H9 (cell line): Measurements from ENCODE around the gene RORB. TPM values are rescaled to one million over a fixed set of nuclear protein-coding genes. Genes with fewer than 3 reads are reported as not detected.

ENCODE experiments used
- DNase-seq: peaks from one replicate; pipeline ENCODE4 v3.0.0-alpha.2; 2017
- H2AFZ ChIP-seq: one replicate; pipeline ENCODE4 v1.6.1; 2013; ENCODE audit warnings: mild to moderate bottlenecking, low read length, control low read depth, moderate library complexity
- H2AK5ac ChIP-seq: 2 replicates; pipeline ENCODE4 v1.6.1; 2013; ENCODE audit warnings: low read length, control low read depth, mixed read lengths; ENCODE audit not compliant: insufficient read length
- H2BK120ac ChIP-seq: one replicate; pipeline ENCODE4 v1.6.1; 2013; ENCODE audit warnings: low read depth, mild to moderate bottlenecking, low read length, control low read depth, inconsistent platforms; ENCODE audit not compliant: poor library complexity, severe bottlenecking
- H2BK12ac ChIP-seq: 2 replicates; pipeline ENCODE4 v1.6.1; 2013; ENCODE audit warnings: low read length, control low read depth, mixed read lengths, low read depth; ENCODE audit not compliant: insufficient read length
- H2BK15ac ChIP-seq: 2 replicates; pipeline ENCODE4 v1.6.1; 2013; ENCODE audit warnings: low read depth, low read length, control low read depth
- H2BK20ac ChIP-seq: one replicate; pipeline ENCODE4 v1.6.1; 2013; ENCODE audit warnings: low read depth, mild to moderate bottlenecking, low read length, control low read depth, inconsistent platforms; ENCODE audit not compliant: poor library complexity, severe bottlenecking
- H2BK5ac ChIP-seq: 2 replicates; pipeline ENCODE4 v1.6.1; 2013; ENCODE audit warnings: low read length, control low read depth, mixed read lengths; ENCODE audit not compliant: insufficient read length
- H3K14ac ChIP-seq: 2 replicates; pipeline ENCODE4 v1.6.1; 2013; ENCODE audit warnings: low read length, control low read depth; ENCODE audit not compliant: insufficient read depth
- H3K18ac ChIP-seq: 2 replicates; pipeline ENCODE4 v1.6.1; 2013; ENCODE audit warnings: low read depth, mild to moderate bottlenecking, mixed read lengths, low read length, control low read depth; ENCODE audit not compliant: insufficient read length
- H3K23ac ChIP-seq: 2 replicates; pipeline ENCODE4 v1.6.1; 2013; ENCODE audit warnings: low read length, control low read depth, mixed read lengths, low read depth; ENCODE audit not compliant: insufficient read length
- H3K23me2 ChIP-seq: 2 replicates; pipeline ENCODE4 v1.6.1; 2013; ENCODE audit warnings: low read depth, mild to moderate bottlenecking, mixed read lengths, low read length, control low read depth; ENCODE audit not compliant: insufficient read length, poor library complexity, severe bottlenecking
- H3K27ac ChIP-seq: 2 replicates; pipeline ENCODE4 v1.5.1; 2013; ENCODE audit warnings: low read length, control low read depth, mixed read lengths, low read depth; ENCODE audit not compliant: insufficient read length
- H3K27me3 ChIP-seq: 2 replicates; pipeline ENCODE4 v1.6.1; 2013; ENCODE audit warnings: low read length, control low read depth, inconsistent platforms; ENCODE audit not compliant: insufficient read depth
- H3K4ac ChIP-seq: 2 replicates; pipeline ENCODE4 v1.6.1; 2013; ENCODE audit warnings: low read depth, mild to moderate bottlenecking, control low read depth, inconsistent platforms, low read length, moderate library complexity
- H3K4me1 ChIP-seq: 2 replicates; pipeline ENCODE4 v1.6.1; 2013; ENCODE audit warnings: low read length, control low read depth, inconsistent platforms; ENCODE audit not compliant: insufficient read depth
- H3K4me2 ChIP-seq: 2 replicates; pipeline ENCODE4 v1.6.1; 2013; ENCODE audit warnings: low read length, control low read depth, mixed read lengths; ENCODE audit not compliant: insufficient read length, insufficient read depth
- H3K56ac ChIP-seq: 2 replicates; pipeline ENCODE4 v1.6.1; 2013; ENCODE audit warnings: low read depth, mild to moderate bottlenecking, mixed read lengths, low read length, control low read depth; ENCODE audit not compliant: insufficient read length
- H3K79me1 ChIP-seq: 2 replicates; pipeline ENCODE4 v1.6.1; 2013; ENCODE audit warnings: low read depth, mild to moderate bottlenecking, moderate library complexity, low read length, control low read depth, inconsistent platforms; ENCODE audit not compliant: insufficient read depth, poor library complexity, severe bottlenecking
- H3K79me2 ChIP-seq: 2 replicates; pipeline ENCODE4 v1.6.1; 2013; ENCODE audit warnings: low read length, control low read depth, inconsistent platforms; ENCODE audit not compliant: insufficient read depth
- H3K9ac ChIP-seq: 2 replicates; pipeline ENCODE4 v1.6.1; 2013; ENCODE audit warnings: low read length, control low read depth, mixed read lengths; ENCODE audit not compliant: insufficient read length; ENCODE audit errors: extremely low read depth
- H3K9me3 ChIP-seq: one replicate; pipeline ENCODE4 v1.6.1; 2013; ENCODE audit warnings: low read depth, low read length, inconsistent platforms; ENCODE audit not compliant: control insufficient read depth
- H3T11ph ChIP-seq: one replicate; pipeline ENCODE4 v1.6.1; 2013; ENCODE audit warnings: mild to moderate bottlenecking, low read length, control low read depth, inconsistent platforms
- H4K20me1 ChIP-seq: one replicate; pipeline ENCODE4 v1.6.1; 2013; ENCODE audit not compliant: control insufficient read depth, insufficient read length, insufficient read depth
- H4K5ac ChIP-seq: 2 replicates; pipeline ENCODE4 v1.6.1; 2013; ENCODE audit warnings: low read depth, mild to moderate bottlenecking, mixed read lengths, low read length, control low read depth; ENCODE audit not compliant: insufficient read length
- H4K8ac ChIP-seq: replicated peaks from 2 replicates; pipeline ENCODE4 v1.6.1; 2013; ENCODE audit warnings: low read length, control low read depth, mixed read lengths, low read depth; ENCODE audit not compliant: insufficient read length
- H4K91ac ChIP-seq: 2 replicates; pipeline ENCODE4 v1.6.1; 2013; ENCODE audit warnings: low read depth, mild to moderate bottlenecking, moderate library complexity, mixed read lengths, low read length, control low read depth; ENCODE audit not compliant: insufficient read length
- H3K27ac Mint-ChIP-seq, 3 experiments: 2 replicates in 2 of 3; 3 replicates in 1 of 3; pipeline ENCODE4 v1.8.0; 2020 to 2021; ENCODE audit warnings: mixed read lengths in 3 of 3, mild to moderate bottlenecking in 1 of 3, moderate library complexity in 1 of 3
- H3K27me3 Mint-ChIP-seq: 2 replicates; pipeline ENCODE4 v1.8.0; 2021; ENCODE audit warnings: low read depth, mild to moderate bottlenecking, moderate library complexity, mixed read lengths
- H3K36me3 Mint-ChIP-seq, 3 experiments: 2 replicates in 2 of 3; 3 replicates in 1 of 3; pipeline ENCODE4 v1.8.0; 2020 to 2021; ENCODE audit warnings: low read depth in 3 of 3, mixed read lengths in 3 of 3; ENCODE audit not compliant: insufficient read depth in 1 of 3
- H3K4me1 Mint-ChIP-seq, 2 experiments: 2 replicates each; pipeline ENCODE4 v1.8.0; 2020; ENCODE audit warnings: mixed read lengths in 2 of 2
- H3K4me3 Mint-ChIP-seq, 2 experiments: 2 replicates in 1 of 2; 3 replicates in 1 of 2; pipeline ENCODE4 v1.8.0; 2020 to 2021; ENCODE audit warnings: mild to moderate bottlenecking in 2 of 2, mixed read lengths in 2 of 2, moderate library complexity in 1 of 2
- H3K9me3 Mint-ChIP-seq, 2 experiments: 2 replicates in 1 of 2; 3 replicates in 1 of 2; pipeline ENCODE4 v1.8.0; 2020; ENCODE audit warnings: mild to moderate bottlenecking in 2 of 2, mixed read lengths in 2 of 2, moderate library complexity in 1 of 2
- WGBS: extraction: QIAGEN DNeasy Blood & Tissue Kit; methylation state at CpG from one replicate; pipeline ENCODE4 v1.1.7; 2013; ENCODE audit warnings: missing lambda C conversion rate, low lambda C conversion rate, mixed read lengths; ENCODE audit not compliant: insufficient read length; ENCODE audit errors: extremely low coverage; 5-methylcytosine and 5-hydroxymethylcytosine counted together
- total RNA-seq: library from RNA; stranded (reverse); gene quantifications from 2 replicates; pipeline ENCODE4 v1.2.1, GENCODE V29; 2021
- TF ChIP-seq, protein P1 (sequence below): fragments of 200-600 bp; sonication (generic); conservative IDR thresholded peaks from 3 replicates; pipeline ENCODE4 v1.8.0; 2021; ENCODE audit warnings: antibody characterized with exemption, mild to moderate bottlenecking

The RORB gene
- total RNA-seq, 1 experiment from 2014 or later, result 0.31 TPM

DNA sequence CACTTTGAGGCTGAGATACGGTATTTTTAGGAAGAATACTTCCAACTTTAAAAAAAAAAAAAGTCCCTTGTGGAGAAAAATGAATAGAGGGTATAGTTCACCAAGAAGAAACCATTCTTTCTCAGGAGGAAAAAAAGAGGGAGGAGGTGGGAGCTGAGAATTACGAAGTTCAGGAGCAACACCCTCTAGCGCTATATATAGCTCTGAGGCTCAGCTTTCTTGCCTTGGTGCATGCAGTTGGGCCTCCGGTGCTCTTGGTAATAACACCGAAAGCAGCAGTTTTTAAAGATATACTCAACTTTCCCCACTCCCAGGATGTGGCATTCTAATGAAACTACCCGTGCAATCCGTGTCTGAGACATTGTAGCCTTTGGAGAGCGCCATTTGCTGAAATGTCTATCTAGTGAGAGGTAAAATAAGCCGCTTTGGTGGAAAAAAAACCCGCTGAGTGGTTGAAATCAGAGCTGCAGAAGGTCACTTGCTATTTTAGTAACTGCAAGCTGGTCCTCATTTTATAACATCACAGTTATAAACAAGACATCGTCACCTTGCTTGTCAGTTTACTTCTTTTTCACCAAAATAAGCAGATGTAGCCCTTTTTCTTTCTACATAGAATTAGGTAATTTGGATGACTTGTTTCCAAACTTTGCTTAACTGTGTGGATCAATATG, 156.4 kb downstream of the RORB start:
- Histone ChIP-seq H3K79me2 (no peaks in the 10 kb centered on the region), H3K4me2 (no peak overlapping the region)
- no peak overlapping the region for H3K4me3 Mint-ChIP-seq

More for the DNA sequence above, 156.4 kb downstream of the RORB start:
- DNase-seq, result no peak
- Histone ChIP-seq H3K9me3 (no peaks in the 10 kb centered on the region), H3K27ac (no peak overlapping the region), H2BK5ac (no peak overlapping the region), H2AK5ac (no peak overlapping the region), H3K23ac (no peak overlapping the region), H3K18ac (no peak overlapping the region), H3K79me1 (no peaks in the 10 kb centered on the region), H3K23me2 (no peaks in the 10 kb centered on the region), H3K14ac (no peak overlapping the region), H3K4me1 (no peaks in the 10 kb centered on the region), H4K20me1 (no peaks in the 10 kb centered on the region), H2BK15ac (no peak overlapping the region), H4K5ac (no peak overlapping the region), H2BK20ac (no peak overlapping the region), H2AFZ (peak overlapping the region; percentile 40), H2BK12ac (no peak overlapping the region), H3K4ac (no peak overlapping the region), H2BK120ac (no peak overlapping the region), H3K9ac (no peak overlapping the region), H3K27me3 (no peaks in the 10 kb centered on the region), H4K8ac (no peak overlapping the region), H3K56ac (no peak overlapping the region), H3T11ph (no peak overlapping the region), H4K91ac (no peak overlapping the region)
- peaks cover 5 to 6% of the 10 kb centered on the region in 2 experiments; a peak in 3 of 4 replicates for H3K4me1 Mint-ChIP-seq
- H3K9me3 Mint-ChIP-seq, result no peaks in the 10 kb centered on the region
- H3K27ac Mint-ChIP-seq, result 0 out of 7 replicates have a peak overlapping the region, but pooled peaks of 1 of the 3 experiments have one; percentile 18
- no peaks in the 10 kb centered on the region for H3K36me3 Mint-ChIP-seq
- H3K27me3 Mint-ChIP-seq, result no peaks in the 10 kb centered on the region; the same call in 1 of the 2 replicates
- WGBS, result no CpG with 5 or more reads among the region's 11 CpGs
- TF ChIP-seq, protein P1, sequence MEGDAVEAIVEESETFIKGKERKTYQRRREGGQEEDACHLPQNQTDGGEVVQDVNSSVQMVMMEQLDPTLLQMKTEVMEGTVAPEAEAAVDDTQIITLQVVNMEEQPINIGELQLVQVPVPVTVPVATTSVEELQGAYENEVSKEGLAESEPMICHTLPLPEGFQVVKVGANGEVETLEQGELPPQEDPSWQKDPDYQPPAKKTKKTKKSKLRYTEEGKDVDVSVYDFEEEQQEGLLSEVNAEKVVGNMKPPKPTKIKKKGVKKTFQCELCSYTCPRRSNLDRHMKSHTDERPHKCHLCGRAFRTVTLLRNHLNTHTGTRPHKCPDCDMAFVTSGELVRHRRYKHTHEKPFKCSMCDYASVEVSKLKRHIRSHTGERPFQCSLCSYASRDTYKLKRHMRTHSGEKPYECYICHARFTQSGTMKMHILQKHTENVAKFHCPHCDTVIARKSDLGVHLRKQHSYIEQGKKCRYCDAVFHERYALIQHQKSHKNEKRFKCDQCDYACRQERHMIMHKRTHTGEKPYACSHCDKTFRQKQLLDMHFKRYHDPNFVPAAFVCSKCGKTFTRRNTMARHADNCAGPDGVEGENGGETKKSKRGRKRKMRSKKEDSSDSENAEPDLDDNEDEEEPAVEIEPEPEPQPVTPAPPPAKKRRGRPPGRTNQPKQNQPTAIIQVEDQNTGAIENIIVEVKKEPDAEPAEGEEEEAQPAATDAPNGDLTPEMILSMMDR, result no peak
